GM21423 (cell line): ENCODE measurements around the gene PARP12.

Source experiments
- ATAC-seq: cut with Tn5 transposase; IDR thresholded peaks from one replicate; pipeline ENCODE4 v1.9.1; 2021; ENCODE audit warnings: mild to moderate bottlenecking, moderate library complexity; ENCODE audit not compliant: unreplicated experiment

The PARP12 gene

DNA sequence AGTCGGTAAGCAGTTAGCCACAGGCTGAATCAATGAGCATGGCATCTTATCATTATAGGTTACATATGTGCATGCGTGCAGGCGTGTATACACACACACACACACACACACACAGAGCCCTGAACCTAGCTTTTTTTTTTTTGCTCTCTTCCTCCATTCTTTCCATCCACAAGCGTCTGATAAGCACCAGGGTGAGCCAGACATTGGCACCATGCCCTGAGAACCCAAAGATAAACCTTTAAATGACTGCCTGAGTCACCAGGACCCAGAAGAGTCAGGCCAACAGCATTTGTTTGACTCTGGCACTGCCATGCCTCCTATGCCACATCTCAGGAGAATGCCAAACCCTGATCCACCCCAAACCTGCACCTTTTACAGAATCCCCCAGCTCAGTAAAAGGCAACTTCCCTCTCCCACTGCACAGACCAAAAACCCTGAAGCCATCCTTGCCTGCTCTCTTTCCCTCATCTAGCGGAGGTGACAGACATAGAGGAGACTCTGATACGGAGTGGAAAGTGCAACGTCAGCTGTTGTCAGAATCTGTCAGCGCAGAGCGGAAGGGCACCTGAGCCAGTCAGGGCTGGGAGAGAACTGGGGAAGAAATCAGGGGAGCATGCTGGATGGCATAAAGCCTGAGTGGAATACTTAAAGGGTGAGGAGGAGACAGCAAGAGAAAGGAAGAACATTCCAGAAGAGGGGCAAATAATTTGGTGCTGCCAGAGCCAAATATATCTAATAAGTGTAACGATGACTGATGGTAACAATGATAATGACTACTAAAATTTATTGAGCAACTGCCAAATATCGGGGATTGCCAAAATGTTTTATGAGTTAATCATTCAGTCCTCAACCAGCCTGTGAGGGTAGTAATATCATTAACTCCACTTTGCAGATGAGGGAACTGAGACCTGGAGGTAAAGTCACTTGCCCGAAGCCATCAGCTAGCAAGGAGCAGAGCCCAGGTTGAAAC lies 3.2 kb downstream of the PARP12 start:
- ATAC-seq, result no peak

DNA sequence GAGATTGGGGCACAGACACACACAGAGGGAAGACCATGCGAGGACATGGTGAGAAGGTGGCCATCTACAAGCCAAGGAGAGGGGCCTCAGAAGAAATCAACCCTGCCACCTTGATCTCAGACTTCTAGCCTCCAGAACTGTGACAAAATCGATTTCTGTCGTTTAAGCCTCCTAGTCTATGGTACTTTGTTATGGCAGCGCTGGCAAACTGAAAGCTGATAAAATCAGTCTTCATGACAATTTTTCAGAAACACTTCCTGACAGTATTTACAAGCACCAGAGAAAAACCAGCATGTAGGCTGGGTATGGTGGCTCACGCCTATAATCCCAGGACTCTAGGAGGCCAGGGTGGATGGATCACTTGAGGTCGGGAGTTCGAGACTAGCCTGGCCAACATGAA lies 4.2 kb downstream of the PARP12 start:
- no peak for ATAC-seq

DNA sequence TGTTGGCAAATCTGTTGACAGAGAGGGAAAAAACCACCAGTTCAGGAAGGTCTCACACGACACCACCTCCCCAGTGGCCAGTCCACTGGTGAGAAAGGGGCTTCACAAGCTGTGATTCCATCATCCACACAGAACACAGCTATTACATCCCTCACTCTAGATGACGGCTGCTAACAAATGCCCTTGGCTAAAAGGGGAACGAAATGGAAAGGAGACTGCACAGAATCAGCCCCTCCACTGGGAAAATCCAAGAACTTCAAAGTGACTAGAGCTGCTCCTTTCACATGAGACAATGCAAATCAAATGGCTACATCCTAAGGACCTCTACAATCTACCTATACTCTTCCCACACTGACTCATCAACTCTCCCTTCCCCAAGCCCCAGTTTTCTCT lies 5.6 kb downstream of the PARP12 start:
- ATAC-seq, result no peak

DNA sequence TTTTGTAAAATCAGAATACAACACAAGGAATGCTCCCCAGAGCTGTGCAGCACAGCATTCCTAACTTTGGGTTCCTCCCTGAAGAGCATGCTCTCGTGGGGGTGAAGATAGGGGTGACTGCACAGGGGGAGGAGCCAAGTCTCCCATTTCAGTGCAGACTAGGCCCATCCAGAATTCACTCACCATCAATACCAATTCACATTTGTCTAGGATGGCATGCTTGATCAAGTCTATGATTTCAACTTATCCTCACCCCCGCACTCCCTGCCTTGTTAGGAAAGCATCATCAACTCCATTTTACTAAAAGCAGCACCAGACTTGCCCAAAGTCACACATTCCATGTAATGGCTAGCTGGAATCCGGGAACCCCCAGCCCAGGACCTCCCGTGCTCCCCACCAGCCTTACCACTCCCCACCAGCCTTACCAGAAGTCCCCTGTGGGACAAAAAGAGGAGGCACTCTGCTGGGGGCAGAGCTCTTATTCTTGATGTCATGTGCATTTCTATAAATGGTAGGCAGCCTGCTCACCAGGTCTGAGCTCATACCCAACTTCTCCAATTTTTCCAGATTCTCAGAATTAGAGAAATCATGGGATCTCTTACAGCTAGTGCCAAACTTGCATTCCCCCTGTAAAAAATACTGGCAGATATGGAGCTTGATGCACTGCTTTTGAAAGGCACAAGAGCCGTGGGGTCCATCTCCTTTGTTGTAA lies 6.2 kb downstream of the PARP12 start:
- ATAC-seq, result no peak

DNA sequence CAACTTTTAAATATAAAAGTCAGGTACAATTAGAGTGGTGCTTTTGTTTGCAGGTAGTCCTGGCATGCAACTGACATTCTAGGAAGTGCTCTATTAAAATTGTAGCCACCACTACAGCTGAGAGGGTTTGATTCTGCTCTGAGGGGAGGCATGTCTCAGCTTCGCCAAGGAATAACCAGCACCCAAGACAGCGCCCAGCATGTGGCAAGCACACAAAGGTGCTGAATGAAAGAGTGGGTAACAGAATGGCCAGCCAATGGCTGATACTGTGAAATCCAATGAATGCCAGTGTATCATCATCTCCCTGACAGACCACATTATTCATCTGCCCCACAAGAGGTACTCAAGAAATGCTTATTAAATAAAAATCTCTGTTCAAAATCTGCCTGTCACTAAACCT lies 6.9 kb downstream of the PARP12 start:
- no peak for ATAC-seq

DNA sequence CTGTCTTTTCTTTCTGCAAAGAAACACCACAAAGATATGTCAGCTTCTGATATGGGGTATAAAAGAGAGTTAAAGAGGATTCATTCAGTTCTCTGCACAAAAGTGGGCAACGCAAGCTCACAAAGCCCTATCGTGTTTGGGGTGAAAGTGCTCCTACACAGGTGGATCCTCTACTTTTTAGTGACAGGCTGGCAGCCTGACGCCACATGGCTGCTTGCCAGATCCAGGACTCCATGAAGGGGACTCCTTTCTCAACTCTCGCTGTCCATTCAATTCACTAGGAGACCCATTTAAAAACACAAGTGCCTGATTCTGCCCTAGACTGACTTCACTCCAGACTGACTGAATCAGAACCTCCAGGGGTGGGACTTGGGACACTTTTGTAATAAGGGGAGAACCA lies 8.0 kb downstream of the PARP12 start:
- no peak for ATAC-seq

DNA sequence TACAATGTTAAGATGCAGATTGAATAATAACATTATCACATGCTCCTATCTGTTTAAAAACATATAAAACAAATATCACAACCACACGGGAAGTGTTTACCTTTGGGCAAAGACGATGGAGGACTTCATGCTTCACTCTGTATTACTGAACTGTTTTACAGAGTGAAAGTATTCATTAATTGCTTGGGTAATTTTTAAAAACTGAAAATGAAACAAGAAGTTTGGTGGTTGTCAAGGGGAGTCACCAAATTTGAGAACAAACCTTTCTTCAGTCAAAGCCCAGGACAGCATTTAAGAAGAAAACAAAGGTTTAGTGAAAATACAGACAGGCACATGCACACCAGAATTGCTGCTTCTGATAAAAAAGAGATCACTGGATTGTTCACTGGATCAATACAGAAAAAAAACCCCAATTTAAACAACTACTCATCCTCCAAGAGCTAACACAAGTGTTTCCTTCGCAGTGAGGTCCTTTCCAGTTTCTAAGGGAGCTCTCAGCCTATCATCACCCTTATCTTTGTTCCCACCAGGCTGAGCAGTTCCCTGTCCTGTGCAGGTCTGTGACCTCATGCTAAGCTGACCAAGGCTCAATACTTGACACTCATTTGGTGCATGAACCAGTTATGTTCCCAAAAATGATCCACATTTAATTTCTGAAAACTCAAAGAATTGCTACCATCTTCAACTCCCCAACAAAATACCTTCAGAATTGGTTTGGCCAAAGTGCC lies 8.8 kb downstream of the PARP12 start:
- ATAC-seq, result peak; percentile 89

DNA sequence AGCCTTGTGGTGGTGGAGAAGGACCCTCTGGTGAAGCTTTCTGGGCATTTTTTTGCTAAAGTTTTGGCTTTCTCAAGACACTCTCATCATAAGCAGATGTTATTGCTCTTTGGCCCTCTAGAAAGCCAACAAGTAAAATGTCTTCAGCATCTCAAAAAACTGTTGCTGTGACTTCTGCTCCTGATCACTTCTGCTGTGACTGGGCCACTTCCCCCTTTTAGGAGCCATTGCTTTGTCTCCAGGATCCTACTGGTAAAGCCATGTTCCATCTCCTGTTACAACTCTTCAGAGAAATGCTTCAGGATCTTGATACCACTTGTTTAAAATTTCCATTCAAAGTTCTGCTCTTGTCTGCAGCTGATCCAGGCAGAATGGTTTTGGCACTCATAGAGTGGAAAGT lies 10.9 kb downstream of the PARP12 start:
- no peak for ATAC-seq

DNA sequence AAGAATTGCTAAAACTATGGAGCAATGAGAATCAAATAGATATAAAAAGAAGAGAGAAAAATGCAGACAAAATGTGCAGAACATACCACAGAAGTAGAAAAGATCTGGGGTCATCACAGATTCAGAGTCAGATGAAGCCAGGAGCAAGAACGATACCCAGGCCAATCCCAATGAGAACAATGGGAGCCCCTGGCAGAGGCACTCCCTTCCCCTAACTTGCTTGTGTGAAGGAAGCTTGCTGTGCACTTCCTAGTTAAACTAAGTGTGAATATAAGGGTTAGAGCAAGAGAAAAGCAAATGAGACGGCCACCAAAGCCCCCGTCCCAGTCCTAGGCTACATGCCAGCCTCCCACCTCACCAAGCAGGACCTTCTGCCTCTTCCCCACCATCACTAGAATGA lies 12.7 kb downstream of the PARP12 start:
- ATAC-seq, result no peak

DNA sequence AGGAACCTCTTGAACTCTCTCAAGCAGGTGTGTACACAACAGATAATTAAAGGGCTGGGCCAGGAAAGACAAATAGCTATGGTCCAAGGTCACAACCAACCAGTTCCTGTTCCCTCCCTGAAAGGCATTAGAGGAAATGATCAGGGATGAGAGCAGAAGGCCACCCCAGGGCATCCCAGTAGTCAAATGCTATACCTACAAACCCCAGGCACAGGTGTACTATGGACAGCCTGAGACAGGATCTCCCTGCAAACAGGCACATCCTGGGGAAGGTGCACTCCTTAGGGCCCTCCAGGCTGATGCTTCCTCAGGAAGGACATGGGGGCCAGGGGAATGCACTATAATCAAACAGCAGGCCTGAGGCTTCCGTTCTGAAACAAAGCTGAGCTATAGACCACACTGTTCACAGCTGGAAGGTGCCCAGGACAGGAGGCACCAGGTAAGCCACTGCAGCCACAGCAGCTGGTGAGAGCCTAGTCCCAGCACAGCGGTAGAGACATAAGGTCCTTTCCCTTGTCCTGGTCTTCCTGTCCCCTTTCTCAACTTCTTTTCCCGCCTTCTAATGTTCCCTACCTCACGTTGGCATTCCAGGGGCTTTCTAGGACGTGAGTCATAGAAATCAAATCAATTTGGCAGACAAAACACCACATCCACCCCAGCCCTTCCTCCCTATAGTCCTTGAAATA lies 13.3 kb downstream of the PARP12 start:
- ATAC-seq, result no peak

DNA sequence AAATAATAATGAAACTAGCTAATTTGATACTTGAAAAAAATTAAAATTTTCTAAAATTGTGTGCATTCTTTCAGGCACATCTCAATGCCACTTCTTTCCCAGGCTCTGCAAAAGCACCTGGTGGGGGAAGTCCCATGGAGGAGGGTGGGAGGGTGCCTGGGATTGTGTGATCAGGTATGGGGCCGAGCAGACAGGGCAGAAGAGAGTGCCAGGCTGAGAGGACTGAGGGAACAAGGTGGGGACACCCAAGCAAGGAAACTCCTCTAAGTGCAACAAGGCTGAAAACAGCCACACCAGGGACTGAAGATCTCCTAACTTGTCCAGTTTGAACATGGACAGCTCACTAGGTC lies 13.8 kb downstream of the PARP12 start:
- ATAC-seq, result no peak

DNA sequence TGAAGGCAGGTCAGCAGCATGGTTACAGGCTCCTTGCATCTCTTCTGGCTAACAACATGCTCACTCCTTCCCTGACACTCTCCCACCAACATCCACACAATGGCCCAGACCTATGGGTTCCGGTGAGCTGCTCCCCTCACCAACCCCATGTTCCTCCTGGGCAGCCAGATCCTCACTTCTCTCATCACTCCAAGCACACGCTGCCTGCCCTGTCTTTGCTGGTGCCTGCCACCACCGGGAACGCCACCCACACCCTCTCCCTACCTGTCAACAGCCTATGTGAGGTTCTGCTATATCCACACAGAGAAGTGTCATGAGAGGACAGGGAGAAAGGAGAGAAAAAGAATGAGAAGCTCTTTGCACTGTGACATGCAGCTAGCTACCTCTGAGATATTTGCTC lies 14.6 kb downstream of the PARP12 start:
- ATAC-seq, result no peak

DNA sequence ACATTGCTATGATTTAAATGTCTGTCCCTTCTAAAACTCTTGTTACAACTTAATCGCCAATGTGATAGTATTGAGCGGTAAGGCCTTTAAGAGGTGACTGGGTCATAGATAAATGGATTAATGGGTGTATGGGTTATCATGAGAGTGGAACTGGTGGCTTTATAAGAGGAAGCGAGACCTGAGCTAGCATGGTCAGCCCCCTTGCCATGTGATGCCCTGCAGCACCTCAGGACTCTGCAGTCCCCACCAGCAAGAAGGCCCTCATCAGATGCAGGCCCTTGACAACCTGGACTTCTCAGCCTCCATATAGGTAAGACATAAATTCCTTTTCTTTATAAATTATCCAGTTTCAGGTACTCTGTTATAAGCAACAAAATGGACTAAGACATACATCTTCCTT lies 15.6 kb downstream of the PARP12 start:
- ATAC-seq, result no peak

DNA sequence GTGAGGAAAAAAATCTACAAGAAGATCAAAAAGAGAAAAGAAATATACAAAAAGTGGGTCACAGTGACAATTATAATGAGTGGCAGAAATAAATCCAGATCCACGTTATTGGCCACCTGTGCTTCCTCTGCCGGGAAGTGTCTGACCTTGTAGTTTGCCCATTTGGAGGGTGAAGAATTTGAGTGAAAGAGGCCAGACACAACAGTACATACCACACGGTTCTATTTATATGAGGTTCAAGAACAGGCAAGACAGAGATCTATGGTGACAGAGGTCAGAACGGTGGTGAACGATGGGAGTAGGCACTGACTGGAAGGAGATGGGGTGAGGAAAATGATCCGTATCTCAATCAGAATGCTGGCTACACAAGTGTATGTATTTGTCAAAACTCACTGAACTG lies 17.1 kb downstream of the PARP12 start:
- no peak for ATAC-seq

DNA sequence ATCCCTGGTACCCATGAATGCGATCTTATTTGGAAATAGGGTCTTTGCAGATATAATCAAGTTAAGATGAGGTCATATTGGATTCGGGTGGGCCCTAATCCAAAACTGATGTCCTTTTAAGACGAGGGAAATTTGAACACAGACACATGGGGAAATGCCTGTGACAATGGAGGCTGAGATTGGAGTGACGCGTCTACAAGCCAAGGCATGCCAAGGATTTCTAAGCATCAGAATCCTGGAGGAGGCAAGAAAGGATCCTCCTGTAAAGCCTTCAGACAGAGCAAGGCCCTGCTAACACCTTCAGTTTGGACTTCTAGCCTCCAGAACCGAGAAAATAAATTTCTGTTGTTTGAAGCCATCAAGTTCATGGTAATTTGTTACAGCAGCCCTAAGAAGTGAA lies 18.5 kb downstream of the PARP12 start:
- no peak for ATAC-seq

DNA sequence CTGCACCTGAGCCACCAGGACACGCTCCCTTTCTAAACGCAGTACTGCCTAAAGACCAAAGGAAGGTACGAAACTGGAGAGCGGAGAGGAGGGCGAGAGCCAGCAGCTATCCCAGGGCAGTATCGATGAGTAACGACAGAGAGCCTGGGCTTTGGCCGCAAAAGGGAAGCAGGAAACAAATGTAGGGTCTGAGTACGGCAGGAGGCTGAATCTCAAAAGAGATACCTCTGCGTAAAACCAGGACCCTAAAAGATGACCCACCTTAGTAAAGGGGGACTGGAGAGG lies 20.4 kb downstream of the PARP12 start:
- no peak for ATAC-seq

DNA sequence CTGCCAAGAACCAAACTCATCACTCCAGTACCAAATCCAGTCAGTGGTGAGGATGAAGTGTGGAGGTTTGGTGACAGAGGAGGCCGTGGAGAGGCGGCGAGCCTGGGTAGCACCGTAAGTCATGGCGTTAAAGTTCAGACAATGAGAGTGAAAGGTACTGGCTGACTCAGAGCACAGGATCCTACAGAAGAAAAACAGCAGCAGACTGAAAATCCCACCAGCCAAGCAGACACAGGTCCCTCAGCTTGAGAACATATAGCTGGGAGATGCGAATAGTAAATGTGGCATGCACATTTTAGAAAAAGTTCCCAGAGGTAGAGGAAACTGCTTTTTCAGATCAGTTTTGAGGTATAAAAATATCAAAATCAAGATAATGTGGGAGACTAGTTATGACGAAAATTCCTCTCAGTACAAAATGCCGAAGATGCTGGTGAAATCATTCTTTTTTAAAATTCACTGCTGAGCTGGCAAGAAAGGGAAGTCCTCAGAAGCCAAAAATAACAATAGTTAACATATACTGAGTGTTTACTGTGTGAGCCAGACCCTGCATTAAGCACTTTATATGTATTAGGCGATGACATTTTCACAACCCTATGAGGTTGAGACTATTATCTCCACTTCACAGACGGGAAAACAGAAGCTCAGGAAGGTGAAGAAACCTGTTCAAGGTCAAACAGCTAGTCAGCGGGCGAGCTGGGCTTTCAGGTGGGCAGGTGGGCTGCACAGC lies 20.9 kb downstream of the PARP12 start:
- ATAC-seq, result no peak

DNA sequence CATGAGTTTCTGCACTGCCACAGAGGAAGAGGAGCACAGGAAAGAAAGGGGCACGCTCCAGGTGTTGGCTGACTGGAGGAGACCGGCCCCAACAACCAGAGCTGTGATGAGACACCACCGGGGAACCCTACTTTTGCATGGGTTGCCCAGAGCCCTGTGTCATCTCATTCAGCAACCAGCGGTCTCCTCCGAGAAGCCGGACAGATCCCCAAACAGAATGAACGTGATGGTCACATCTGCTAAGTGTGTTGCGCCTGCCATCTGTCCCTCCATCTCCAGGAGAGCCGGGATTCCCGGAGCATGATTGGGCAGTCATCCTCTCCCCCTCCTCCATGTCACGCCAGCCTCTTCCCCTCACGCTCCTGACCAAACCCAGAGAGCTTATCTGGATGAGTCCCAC lies 22.9 kb downstream of the PARP12 start:
- no peak for ATAC-seq

DNA sequence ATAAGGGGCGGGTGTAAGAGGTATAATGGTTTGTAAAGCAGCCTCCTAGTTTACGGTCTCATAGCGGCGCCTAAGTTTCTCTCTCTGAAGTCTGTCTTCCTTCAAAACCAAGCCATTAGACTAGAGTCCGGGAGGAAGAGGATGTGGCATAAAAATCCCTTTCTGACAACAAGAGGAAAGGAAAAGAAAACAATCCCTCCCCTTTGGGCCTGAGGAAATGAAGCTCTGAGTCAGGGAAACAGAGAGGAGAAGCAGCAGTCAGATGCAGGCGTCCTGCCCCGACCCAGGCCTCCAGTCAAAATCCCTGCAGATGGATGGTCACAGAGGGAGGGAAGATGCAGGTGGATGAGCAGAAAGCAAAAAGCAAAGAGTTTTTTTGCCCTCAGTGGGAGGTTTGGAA lies 23.7 kb downstream of the PARP12 start:
- ATAC-seq, result no peak

DNA sequence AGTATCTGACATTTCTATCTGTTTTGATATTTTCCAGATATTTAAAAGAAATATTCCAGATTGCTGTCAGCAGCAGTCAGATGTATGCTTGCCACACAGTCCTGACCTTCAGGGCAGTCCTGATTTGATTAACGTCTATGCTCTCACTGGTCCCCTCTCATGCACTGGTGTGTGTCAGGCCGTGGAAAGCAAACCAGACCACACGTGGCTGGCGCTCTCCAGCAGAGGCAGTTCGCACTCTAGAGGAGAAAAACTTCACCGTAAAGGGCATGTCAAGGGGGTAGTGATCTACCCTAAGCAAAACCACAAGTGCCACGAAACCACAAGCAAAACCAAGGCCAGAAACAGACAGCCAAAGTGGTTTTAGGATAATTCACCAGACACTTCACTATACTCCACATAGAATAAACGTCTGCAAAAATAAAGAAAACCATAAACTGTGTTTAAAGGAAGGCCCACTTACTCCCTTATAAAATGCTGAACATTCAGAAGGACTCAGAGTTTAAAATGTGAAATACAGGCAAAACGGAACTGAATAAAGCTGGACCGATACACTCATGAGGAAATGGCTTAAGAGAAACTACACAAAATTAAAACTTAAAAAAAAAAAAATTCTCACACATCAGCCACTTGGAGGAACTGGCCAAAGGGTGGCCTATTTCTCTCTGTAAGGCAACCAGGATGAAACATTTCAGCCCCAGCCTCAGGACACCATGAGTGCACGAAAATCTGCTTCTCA lies 26.4 kb downstream of the PARP12 start:
- peak; percentile 77 for ATAC-seq
